Ishikawa (cell line): ENCODE measurements around the gene RLF.
A peak's percentile ranks its signal among the peaks of the same experiment; 100 is the strongest.

Experiments
- CEBPB ChIP-seq: IDR thresholded peaks from 2 replicates; pipeline ENCODE4 v1.6.1; 2012
- CREB1 ChIP-seq: IDR thresholded peaks from 2 replicates; pipeline ENCODE4 v1.6.1; 2012; ENCODE audit warnings: low read depth
- EGR1 ChIP-seq: IDR thresholded peaks from 2 replicates; pipeline ENCODE4 v1.6.1; 2012
- EP300 ChIP-seq: IDR thresholded peaks from 2 replicates; pipeline ENCODE4 v1.6.1; 2012; ENCODE audit warnings: borderline replicate concordance
- FOXM1 ChIP-seq: IDR thresholded peaks from 2 replicates; pipeline ENCODE4 v1.6.1; 2012; ENCODE audit warnings: low read depth, borderline replicate concordance
- RAD21 ChIP-seq: IDR thresholded peaks from 2 replicates; pipeline ENCODE4 v1.6.1; 2012; ENCODE audit warnings: low read depth
- TEAD4 ChIP-seq: IDR thresholded peaks from 2 replicates; pipeline ENCODE4 v1.6.1; 2012
- TF ChIP-seq, protein P1 (sequence below): IDR thresholded peaks from 2 replicates; pipeline ENCODE4 v1.6.1; 2012; ENCODE audit warnings: low read depth, mild to moderate bottlenecking

DNA sequence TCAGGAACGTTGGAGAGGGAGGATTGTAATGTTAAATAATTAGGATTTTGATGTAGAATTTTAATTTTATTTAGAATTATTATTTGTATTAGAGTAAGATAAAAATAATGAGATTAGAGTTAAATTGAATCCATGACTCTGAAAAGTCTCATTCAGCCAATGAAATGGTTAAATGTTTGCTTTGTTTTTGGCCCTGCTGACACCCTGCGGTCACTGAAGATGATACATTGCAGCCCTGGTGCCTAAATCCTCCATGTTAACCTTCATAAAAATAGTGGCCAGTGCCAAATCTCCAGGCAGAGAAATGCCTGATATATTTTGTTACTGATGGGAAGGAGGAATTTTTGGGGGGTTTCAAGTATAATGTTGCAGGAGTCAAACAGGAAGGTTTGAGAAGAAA is 27.3 kb upstream of the RLF start:
- TF ChIP-seq EP300 (no peak), CEBPB (no peak), EGR1 (no peak), FOXM1 (no peak), CREB1 (no peak), TEAD4 (no peak), RAD21 (peak; percentile 6; the same call in 1 of the 2 replicates)
- TF ChIP-seq, protein P1, sequence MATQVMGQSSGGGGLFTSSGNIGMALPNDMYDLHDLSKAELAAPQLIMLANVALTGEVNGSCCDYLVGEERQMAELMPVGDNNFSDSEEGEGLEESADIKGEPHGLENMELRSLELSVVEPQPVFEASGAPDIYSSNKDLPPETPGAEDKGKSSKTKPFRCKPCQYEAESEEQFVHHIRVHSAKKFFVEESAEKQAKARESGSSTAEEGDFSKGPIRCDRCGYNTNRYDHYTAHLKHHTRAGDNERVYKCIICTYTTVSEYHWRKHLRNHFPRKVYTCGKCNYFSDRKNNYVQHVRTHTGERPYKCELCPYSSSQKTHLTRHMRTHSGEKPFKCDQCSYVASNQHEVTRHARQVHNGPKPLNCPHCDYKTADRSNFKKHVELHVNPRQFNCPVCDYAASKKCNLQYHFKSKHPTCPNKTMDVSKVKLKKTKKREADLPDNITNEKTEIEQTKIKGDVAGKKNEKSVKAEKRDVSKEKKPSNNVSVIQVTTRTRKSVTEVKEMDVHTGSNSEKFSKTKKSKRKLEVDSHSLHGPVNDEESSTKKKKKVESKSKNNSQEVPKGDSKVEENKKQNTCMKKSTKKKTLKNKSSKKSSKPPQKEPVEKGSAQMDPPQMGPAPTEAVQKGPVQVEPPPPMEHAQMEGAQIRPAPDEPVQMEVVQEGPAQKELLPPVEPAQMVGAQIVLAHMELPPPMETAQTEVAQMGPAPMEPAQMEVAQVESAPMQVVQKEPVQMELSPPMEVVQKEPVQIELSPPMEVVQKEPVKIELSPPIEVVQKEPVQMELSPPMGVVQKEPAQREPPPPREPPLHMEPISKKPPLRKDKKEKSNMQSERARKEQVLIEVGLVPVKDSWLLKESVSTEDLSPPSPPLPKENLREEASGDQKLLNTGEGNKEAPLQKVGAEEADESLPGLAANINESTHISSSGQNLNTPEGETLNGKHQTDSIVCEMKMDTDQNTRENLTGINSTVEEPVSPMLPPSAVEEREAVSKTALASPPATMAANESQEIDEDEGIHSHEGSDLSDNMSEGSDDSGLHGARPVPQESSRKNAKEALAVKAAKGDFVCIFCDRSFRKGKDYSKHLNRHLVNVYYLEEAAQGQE: no peak
